Stimulated activated naive CD8-positive, alpha-beta T cell treated with anti-CD3 and anti-CD28 coated beads, Interleukin-15, Interleukin-2, amounts not matched to agents 100 ng/mL and 50 ng/mL, for 24 hours (primary cell): ENCODE measurements around the gene ZBTB47.

Experiments used
- H3K27ac Mint-ChIP-seq: one replicate; pipeline ENCODE4 v1.8.0; 2021; ENCODE audit warnings: mild to moderate bottlenecking, mixed read lengths
- H3K27me3 Mint-ChIP-seq: one replicate; pipeline ENCODE4 v1.8.0; 2021; ENCODE audit warnings: mixed read lengths
- H3K36me3 Mint-ChIP-seq: one replicate; pipeline ENCODE4 v1.8.0; 2021; ENCODE audit warnings: low read depth, mixed read lengths
- H3K4me1 Mint-ChIP-seq: one replicate; pipeline ENCODE4 v1.8.0; 2021; ENCODE audit warnings: low read depth, mixed read lengths
- H3K4me3 Mint-ChIP-seq: one replicate; pipeline ENCODE4 v1.8.0; 2021; ENCODE audit warnings: mild to moderate bottlenecking, mixed read lengths
- H3K9me3 Mint-ChIP-seq: one replicate; pipeline ENCODE4 v1.8.0; 2021; ENCODE audit warnings: mixed read lengths

Gene ZBTB47

DNA sequence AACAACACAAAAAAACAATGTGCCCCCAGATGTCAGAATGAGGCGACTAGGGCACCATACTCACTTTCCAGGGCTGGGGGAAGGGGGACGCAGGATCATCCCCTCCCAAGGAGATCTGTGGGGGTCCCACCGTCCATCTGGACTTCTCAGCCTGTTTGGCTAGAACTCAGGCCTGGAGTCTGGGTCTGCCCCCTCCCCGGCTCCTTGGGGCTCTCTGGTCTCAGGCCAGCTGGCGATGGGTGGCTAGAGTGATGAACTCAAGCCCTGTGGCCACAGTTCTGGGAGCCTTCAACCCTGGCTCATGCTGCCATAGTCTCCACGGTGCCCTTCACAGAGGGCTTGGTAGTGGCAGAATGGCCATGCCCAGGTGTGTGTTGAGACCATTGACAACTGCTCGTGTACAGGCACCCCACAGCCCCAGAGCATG, 13.6 kb downstream of the ZBTB47 start:
- H3K4me1 Mint-ChIP-seq = no peaks in the 10 kb centered on the region
- H3K36me3 Mint-ChIP-seq = no peaks in the 10 kb centered on the region
- no peak overlapping the region for H3K27ac Mint-ChIP-seq
- no peaks in the 10 kb centered on the region for H3K9me3 Mint-ChIP-seq
- no peaks in the 10 kb centered on the region for H3K27me3 Mint-ChIP-seq
- no peak overlapping the region for H3K4me3 Mint-ChIP-seq

DNA sequence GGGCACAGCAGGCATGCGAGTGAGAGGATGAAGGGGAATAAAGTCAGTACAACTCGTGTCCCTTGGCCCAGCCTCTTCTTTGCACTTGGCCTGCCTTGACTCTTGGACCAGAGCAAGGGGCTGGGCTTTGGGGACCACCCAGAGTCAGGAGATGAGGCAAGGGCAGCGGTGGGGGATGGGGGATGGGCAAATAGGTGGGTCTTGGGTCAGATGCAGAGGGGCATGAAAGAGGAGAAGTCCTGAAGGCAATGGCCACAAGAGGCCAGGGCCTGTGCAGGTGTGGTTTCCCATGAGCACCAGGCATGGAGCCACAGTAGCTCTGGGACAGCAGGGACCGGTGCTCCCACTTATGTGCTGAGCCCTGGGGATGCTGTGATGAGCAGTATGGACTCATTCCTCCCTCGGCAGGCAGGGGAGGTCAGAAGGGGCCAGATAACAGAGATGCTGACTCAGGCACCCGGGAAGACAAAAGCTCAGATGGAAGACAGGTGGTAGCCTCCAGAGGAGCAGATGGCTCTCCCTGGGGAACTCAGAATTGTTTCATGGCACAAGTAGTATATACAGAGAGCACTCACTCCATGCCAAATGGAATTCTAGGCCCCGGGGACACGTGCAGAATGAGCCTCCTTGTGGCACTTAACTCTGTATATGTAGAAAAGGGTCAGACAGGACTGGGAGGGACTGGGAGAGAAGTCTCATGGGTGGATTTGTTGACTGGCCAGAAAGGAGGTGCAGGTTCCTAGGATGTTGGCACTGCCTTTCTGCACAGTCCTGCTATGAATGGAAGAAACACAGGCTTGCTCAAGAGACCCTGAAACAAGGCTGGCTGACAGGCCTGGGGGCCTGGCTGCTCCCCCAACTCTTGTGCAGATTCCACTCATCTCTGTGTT, 14.3 kb downstream of the ZBTB47 start:
- H3K27ac Mint-ChIP-seq = no peak overlapping the region
- H3K4me3 Mint-ChIP-seq = no peak overlapping the region

DNA sequence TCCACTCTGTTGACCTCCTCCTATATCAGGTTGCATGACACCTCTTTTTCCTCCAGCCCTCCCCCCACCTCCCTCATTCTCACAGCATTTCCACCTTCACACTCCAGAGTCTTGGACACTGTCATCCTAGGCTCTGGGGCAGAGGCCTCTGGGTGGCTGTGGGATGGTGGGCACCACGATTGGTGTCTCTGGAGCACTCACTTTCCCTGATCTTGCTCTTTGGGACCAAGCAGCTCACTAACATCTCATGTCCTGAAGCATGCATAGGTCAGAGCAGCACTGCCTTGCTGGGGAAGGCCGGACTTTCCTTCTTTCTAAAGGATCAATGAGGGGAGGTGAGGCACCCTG, 14.9 kb downstream of the ZBTB47 start:
- no peaks in the 10 kb centered on the region for H3K9me3 Mint-ChIP-seq
- H3K4me1 Mint-ChIP-seq = no peaks in the 10 kb centered on the region
- no peak overlapping the region for H3K4me3 Mint-ChIP-seq
- no peak overlapping the region for H3K27ac Mint-ChIP-seq
- no peaks in the 10 kb centered on the region for H3K36me3 Mint-ChIP-seq
- no peaks in the 10 kb centered on the region for H3K27me3 Mint-ChIP-seq

More for the DNA sequence above, 14.3 kb downstream of the ZBTB47 start:
- Mint-ChIP-seq H3K9me3 (no peaks in the 10 kb centered on the region), H3K36me3 (no peaks in the 10 kb centered on the region), H3K4me1 (no peaks in the 10 kb centered on the region), H3K27me3 (no peaks in the 10 kb centered on the region)

DNA sequence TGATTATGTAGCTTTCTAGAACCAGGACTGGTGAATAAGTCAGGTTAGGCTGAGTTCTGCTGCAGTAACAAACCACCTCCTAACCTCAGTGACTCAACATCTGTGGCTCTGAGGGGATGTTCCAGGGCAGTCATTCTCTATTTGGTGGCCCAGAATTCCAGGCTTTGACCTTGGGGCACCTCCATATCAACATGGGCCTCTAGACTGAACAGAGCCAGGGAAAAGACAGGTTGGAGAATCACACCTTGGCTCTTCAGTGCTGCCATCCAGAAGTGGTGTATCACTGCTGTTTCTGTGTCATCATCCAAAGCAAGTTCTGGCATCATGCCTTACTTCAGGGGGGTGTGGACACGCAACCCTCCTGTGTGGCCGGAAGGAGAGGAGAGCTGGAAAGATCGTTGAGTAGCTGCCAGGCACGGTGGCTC, 15.3 kb downstream of the ZBTB47 start:
- Mint-ChIP-seq H3K4me3 (no peak overlapping the region), H3K4me1 (no peaks in the 10 kb centered on the region), H3K9me3 (no peaks in the 10 kb centered on the region), H3K27ac (no peak overlapping the region), H3K36me3 (no peaks in the 10 kb centered on the region), H3K27me3 (no peaks in the 10 kb centered on the region)

DNA sequence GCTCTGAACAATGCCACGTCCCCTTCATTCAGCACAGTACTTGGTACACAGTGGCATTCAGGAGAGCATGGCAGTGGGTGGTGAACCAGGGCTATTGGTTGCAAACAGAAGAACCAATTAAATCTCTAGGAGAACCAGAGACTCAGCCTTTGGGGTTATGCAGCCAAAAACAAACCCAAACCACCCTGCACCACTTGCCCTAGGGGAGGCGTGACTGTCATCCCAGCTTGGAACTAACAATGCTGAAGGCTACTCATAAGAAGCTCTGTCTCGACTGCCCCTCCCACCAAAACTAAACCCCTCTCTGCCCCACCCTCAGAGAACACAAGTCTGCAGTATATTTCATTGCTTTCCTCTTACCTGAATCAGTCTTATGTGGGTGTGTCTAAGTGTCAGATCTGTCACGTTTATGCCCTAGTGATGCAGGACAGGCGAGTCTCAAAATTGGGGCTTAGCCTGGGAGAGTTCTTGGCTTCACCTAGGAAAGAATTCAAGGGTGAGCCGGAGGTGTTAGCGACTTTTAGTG, 16.6 kb downstream of the ZBTB47 start:
- Mint-ChIP-seq H3K9me3 (no peaks in the 10 kb centered on the region), H3K4me3 (no peak overlapping the region), H3K27me3 (no peaks in the 10 kb centered on the region), H3K4me1 (no peaks in the 10 kb centered on the region), H3K27ac (no peak overlapping the region), H3K36me3 (no peaks in the 10 kb centered on the region)

DNA sequence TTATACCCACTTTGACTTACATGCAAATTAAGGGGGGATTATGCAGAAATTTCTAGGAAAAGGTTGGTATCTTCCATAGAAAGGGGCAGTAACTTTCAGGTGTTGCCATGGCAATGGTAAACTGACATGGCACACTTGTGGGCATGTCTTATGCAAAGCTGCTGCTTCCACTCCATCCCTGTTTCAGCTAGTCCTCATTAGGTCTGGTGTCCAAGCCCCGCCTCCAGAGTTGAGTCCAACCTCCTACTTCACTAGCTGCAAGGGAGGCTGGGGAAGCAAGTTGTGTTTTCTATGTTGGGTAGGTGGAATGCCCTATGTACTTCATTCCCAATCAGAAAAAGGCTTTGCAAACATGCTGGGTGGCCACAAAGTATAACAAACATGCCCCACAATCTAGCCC, 17.2 kb downstream of the ZBTB47 start:
- H3K36me3 Mint-ChIP-seq = no peaks in the 10 kb centered on the region
- H3K27ac Mint-ChIP-seq = no peak overlapping the region
- no peak overlapping the region for H3K4me3 Mint-ChIP-seq
- H3K4me1 Mint-ChIP-seq = no peaks in the 10 kb centered on the region
- H3K9me3 Mint-ChIP-seq = no peaks in the 10 kb centered on the region
- no peaks in the 10 kb centered on the region for H3K27me3 Mint-ChIP-seq

DNA sequence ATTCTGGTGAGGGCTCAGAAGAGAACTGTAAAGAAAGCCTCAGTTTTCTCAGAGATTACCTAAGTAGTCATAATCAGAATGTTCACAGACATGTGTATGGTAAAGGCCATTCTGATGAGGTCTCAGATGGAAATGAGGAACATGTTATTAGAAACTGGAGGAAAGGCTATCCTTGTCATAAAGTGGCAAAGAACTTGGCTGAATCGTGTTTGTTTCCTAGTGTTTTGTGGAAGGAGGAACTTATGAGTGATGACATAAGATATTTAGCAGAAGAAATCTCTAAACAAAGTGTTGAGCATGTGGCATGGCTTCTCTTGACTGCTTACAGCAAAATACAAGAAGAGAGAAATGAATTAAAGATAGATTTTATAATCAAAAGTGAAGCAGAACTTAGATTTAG, 19.0 kb downstream of the ZBTB47 start:
- Mint-ChIP-seq H3K9me3 (no peaks in the 10 kb centered on the region), H3K4me1 (no peaks in the 10 kb centered on the region), H3K27ac (no peak overlapping the region), H3K27me3 (peaks cover under 1% of the 10 kb centered on the region), H3K4me3 (no peak overlapping the region), H3K36me3 (no peaks in the 10 kb centered on the region)

DNA sequence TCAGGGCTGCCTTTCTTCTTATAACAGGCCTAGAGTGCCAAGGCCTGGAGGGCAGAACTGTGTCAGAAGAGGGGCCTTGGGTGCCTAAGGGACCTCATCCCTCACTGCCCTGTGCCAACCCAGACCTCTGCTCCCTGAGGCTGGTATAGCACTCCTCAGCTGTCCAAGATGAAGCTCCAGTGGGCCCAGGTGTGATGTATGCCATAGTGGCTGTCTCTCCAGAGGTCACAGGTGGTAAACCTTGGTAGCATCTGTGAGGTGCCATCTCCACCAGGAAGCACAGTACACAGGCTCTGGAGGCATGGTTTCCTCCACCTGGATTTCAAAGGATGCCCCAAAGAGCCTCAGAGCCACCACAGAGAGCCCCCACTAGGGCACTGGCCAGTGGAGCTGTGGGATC, 19.6 kb downstream of the ZBTB47 start:
- H3K4me3 Mint-ChIP-seq = no peak overlapping the region
- H3K27me3 Mint-ChIP-seq = peaks cover 6% of the 10 kb centered on the region

DNA sequence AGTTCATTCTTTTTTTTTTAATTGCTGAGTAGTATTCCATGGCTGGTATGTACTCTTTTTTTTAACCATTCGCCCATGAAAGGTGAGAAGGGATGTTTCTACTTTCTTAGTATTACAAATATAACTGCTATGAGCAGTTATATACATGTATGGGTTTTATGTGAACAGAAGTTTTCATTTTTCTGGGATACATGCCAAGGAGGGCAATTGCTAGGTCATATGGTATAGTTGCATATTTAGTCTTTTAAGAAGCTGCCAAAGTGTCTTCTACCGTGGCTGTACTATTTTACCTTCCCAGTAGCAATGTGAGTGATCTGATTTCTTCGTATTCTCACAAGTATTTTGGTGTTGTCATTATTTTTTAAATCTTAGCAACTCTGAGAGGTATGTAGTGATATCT, 20.6 kb downstream of the ZBTB47 start:
- H3K36me3 Mint-ChIP-seq = no peaks in the 10 kb centered on the region
- H3K9me3 Mint-ChIP-seq = peaks cover 13% of the 10 kb centered on the region
- no peak overlapping the region for H3K4me3 Mint-ChIP-seq

More for the DNA sequence above, 19.6 kb downstream of the ZBTB47 start:
- Mint-ChIP-seq H3K36me3 (no peaks in the 10 kb centered on the region), H3K9me3 (peaks cover 6% of the 10 kb centered on the region), H3K27ac (no peak overlapping the region), H3K4me1 (no peaks in the 10 kb centered on the region)

DNA sequence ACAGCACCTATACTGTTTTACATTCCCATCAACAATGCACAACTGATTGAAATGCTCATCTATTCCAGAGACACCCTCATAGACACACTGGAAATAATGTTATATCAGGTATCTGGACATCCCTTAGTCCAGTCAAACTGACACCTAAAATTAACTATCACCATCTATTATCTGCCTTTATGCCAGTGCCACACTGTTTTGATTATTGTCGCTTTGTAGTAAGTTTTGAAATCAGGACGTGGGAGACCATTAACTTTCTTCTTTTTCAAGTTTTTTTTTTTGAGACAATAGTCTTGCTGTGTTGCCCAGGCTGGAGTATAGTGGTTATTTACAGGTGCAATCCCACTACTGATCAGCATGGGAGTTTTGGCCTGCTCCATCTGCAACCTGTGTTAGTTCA, 22.4 kb downstream of the ZBTB47 start:
- no peaks in the 10 kb centered on the region for H3K36me3 Mint-ChIP-seq
- peaks cover 14% of the 10 kb centered on the region for H3K9me3 Mint-ChIP-seq
- peaks cover 6% of the 10 kb centered on the region for H3K27me3 Mint-ChIP-seq
- H3K4me3 Mint-ChIP-seq = no peak overlapping the region
- peaks cover 5% of the 10 kb centered on the region for H3K4me1 Mint-ChIP-seq
- no peak overlapping the region for H3K27ac Mint-ChIP-seq

More for the DNA sequence above, 20.6 kb downstream of the ZBTB47 start:
- peaks cover 3% of the 10 kb centered on the region for H3K4me1 Mint-ChIP-seq
- H3K27me3 Mint-ChIP-seq = peaks cover 6% of the 10 kb centered on the region
- H3K27ac Mint-ChIP-seq = no peak overlapping the region

DNA sequence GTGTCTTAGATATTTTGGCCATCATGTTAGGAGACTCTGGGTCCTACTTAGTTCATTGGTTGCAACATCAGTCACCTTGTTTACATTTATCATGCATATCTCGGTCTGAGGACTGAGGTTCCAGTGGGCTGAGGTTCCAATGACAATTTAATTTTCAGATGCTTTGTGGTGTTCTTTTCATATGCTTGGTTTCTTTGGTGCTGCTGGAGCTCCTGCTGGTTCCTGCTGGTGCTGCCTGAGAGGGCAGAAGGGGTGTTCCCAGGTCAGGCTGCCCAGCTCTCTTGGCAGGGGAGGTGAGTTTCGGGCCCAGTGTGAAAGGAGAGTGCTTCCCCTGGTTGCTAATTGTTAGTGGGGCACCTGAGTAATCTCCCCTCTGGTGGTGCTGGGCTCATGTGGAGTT, 24.9 kb downstream of the ZBTB47 start:
- Mint-ChIP-seq H3K4me3 (no peak overlapping the region), H3K4me1 (peaks cover 5% of the 10 kb centered on the region), H3K27me3 (peaks cover 17% of the 10 kb centered on the region), H3K36me3 (no peaks in the 10 kb centered on the region), H3K9me3 (peaks cover 14% of the 10 kb centered on the region), H3K27ac (no peak overlapping the region)

DNA sequence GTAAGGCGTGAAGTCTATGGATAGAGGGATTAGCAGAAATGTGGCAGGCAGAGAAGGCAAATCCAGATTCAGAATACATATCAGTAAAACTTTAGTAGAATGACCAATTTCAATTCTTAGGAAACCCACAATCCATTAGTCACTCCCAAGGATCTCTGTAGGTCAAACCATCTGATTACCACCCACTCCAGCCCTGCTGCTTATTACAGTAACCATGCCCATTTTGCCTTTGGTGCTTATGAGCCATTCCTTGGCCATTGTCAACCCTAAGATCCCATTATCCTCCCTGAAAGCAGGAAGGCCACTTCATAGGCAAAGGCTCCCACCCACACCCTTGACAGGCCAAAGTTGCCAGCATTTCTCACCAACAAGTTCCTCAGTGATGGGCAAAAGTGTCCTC, 26.8 kb downstream of the ZBTB47 start:
- Mint-ChIP-seq H3K36me3 (no peaks in the 10 kb centered on the region), H3K27me3 (peaks cover 17% of the 10 kb centered on the region), H3K27ac (no peak overlapping the region), H3K9me3 (peaks cover 14% of the 10 kb centered on the region), H3K4me3 (no peak overlapping the region), H3K4me1 (peaks cover 5% of the 10 kb centered on the region)

DNA sequence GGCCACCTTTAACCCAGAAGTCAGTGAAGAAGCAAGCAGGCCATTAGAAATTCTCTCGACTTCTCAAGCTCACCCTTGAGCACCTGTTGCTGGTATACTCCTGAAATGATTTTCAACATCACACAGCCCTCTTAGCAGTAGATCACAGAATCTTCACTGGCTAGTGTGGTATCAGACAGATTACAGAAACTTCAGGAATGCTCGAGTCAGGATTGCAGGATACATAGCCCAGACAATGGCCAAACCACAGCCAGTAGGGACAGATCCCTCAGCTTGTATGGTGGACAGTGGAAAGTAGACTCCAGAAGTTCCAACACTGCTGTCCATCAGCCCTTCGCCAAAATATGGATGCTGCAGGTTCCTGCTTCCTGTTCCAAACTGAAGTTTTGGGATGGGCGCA, 27.3 kb downstream of the ZBTB47 start:
- Mint-ChIP-seq H3K9me3 (peaks cover 14% of the 10 kb centered on the region), H3K4me1 (peaks cover 6% of the 10 kb centered on the region), H3K27ac (no peak overlapping the region), H3K27me3 (peaks cover 18% of the 10 kb centered on the region), H3K36me3 (no peaks in the 10 kb centered on the region), H3K4me3 (no peak overlapping the region)

DNA sequence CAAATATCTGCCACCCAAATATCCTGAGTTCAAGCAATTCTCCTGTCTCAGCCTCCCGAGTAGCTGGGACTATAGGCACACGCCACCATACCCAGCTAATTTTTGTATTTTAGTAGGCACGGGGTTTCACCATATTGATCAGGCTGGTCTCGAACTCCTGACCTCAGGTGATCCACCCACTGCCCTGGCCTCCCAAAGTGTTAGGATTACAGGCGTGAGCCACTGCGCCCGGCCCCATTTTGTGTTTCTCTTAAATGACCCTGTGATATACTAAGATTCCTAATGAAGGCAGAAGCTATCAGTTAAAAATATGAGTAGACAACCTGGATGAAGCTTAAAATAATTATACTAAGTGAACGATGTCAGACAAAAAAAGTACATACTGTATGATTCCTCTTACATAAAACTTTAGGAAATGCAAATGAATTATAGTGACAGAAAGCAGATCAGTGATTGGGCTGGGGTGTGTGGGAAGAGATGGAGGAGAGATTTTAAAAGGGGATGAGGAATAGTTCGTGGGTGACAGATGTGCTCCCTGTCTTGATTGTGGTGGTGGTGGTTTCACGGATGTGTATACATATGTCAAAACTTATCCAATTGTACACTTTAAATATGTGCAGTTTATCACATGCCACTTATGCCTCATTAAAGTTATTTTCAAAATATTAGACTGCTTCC, 28.0 kb downstream of the ZBTB47 start:
- peaks cover 8% of the 10 kb centered on the region for H3K4me1 Mint-ChIP-seq
- H3K4me3 Mint-ChIP-seq = no peak overlapping the region
- peaks cover 21% of the 10 kb centered on the region for H3K27me3 Mint-ChIP-seq
- H3K27ac Mint-ChIP-seq = no peak overlapping the region
- no peaks in the 10 kb centered on the region for H3K36me3 Mint-ChIP-seq
- peaks cover 14% of the 10 kb centered on the region for H3K9me3 Mint-ChIP-seq

DNA sequence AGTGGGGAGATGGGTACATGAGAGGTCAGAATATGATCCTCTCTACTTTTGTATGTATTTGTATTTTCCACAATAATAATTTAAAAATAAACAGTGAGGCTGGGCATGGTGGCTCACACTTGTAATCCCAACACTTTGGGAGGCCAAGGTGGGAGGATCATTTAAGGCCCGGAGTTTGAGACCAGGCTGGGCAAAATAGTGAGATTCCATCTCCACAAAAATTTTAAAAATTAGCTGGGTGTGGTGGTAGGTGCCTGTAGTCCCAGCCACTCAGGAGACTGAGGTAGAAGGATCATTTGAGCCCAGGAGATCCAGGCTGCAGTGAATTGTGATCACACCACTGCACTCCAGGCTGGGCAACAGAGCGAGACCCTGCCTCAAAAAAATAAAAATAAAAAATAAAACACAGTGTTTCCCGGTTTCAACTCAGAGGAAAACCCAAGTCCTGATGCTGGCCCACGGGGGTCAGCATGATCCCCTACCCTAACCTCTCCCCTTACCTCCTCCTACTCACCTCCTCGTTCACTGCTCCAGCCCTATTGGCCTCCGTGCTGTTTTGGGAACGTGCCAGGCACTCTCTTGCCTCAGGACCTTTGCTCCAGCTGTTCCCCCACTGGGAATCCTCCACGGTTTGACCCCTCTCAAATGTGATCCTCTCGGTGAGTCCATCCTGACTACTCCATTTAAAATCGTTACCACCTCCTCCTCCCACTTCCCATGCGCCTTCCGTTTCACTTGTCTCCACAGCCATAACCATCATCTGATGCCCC, 29.0 kb downstream of the ZBTB47 start:
- H3K4me1 Mint-ChIP-seq = peaks cover 8% of the 10 kb centered on the region
- H3K36me3 Mint-ChIP-seq = no peaks in the 10 kb centered on the region
- H3K27ac Mint-ChIP-seq = no peak overlapping the region
- no peak overlapping the region for H3K4me3 Mint-ChIP-seq
- H3K27me3 Mint-ChIP-seq = peaks cover 21% of the 10 kb centered on the region
- H3K9me3 Mint-ChIP-seq = peaks cover 14% of the 10 kb centered on the region
